HCT116 (cell line): ENCODE results near the gene DLG2. TPM values are rescaled to one million over a fixed set of nuclear protein-coding genes. Genes with fewer than 3 reads are reported as not detected.

Source experiments
- ATAC-seq: fragments of 200-7000 bp; cut with Tn5 transposase; 2 replicates; pipeline ENCODE4 v1.9.1; 2020; ENCODE audit warnings: mild to moderate bottlenecking, moderate library complexity
- BruUV-seq: library from RNA; stranded (reverse); fragments of 400-500 nt; replicated peaks from 2 replicates; lab custom pipeline; 2021; lab: Mats Ljungman, UMichigan
- CTCF ChIA-PET: fragments of 300-600 bp; sonication (Branson Sonifier 250); formaldehyde crosslinking; loops from one replicate; lab custom pipeline; 2021; ENCODE audit warnings: antibody characterized with exemption; lab: Charles Lee
- POLR2A ChIA-PET: fragments of 300-600, 350-600 bp; sonication (Branson Sonifier 250); formaldehyde crosslinking; loops from one replicate; lab custom pipeline; 2021; ENCODE audit warnings: antibody characterized with exemption; lab: Charles Lee
- RAD21 ChIA-PET, 2 experiments: fragments of 300-600 bp; sonication (Branson Sonifier 250); formaldehyde crosslinking; loops; one replicate each; lab custom pipeline; 2023; ENCODE audit warnings: low total read pairs in 2 of 2; ENCODE audit not compliant: uncharacterized antibody in 2 of 2, unreplicated experiment in 2 of 2, low non-redundant PET in 1 of 2; lab: Charles Lee
- DNase-seq: peaks from one replicate; pipeline ENCODE4 v3.0.0-alpha.2; 2010; ENCODE audit warnings: low read depth, low spot score
- H2AFZ ChIP-seq: fragments of 200-600 bp; shearing (Covaris generic), sonication (generic); 2 replicates; pipeline ENCODE4 v1.6.1; 2017; ENCODE audit warnings: low read depth, mixed run types, mixed read lengths, antibody characterized with exemption, low read length; ENCODE audit not compliant: poor library complexity, severe bottlenecking
- H3K27ac ChIP-seq: 2 replicates; pipeline ENCODE4 v1.5.1; 2012; ENCODE audit warnings: low read depth, low read length
- H3K27me3 ChIP-seq: fragments of 200-600 bp; sonication (generic); 2 replicates; pipeline ENCODE4 v1.6.1; 2016; ENCODE audit warnings: mixed run types, low read length, mixed read lengths; ENCODE audit not compliant: insufficient read depth
- H3K36me3 ChIP-seq, 2 experiments: fragments of 200-500 bp in 1 of 2; fragments of 200-600 bp in 1 of 2; sonication (Bioruptor generic) in 1 of 2; sonication (generic) in 1 of 2; 2 replicates each; pipeline versions ENCODE4 v1.5.1 to v1.6.1; 2014 to 2016; ENCODE audit warnings: low read length in 2 of 2, inconsistent platforms in 1 of 2, mixed read lengths in 1 of 2, mixed run types in 1 of 2; ENCODE audit not compliant: insufficient read depth in 2 of 2, control insufficient read depth in 1 of 2
- H3K4me1 ChIP-seq, 2 experiments: fragments of 200-600 bp in 1 of 2; sonication (generic) in 1 of 2; 2 replicates each; pipeline versions ENCODE4 v1.5.1 to v1.6.1; 2012 to 2017; ENCODE audit warnings: low read length in 2 of 2, inconsistent platforms in 1 of 2, mild to moderate bottlenecking in 1 of 2, mixed read lengths in 1 of 2, mixed run types in 1 of 2, moderate library complexity in 1 of 2; ENCODE audit not compliant: insufficient read depth in 2 of 2, control insufficient read depth in 1 of 2
- H3K4me2 ChIP-seq: fragments of 200-600 bp; sonication (generic); 2 replicates; pipeline ENCODE4 v1.6.1; 2017; ENCODE audit warnings: mixed run types, low read length, mixed read lengths
- H3K4me3 ChIP-seq, 2 experiments: fragments of 200-600 bp in 1 of 2; sonication (generic) in 1 of 2; replicated peaks in 1 of 2; 2 replicates each; pipeline ENCODE4 v1.5.1; 2011 to 2016; ENCODE audit warnings: low read length in 2 of 2, control low read depth in 1 of 2, low read depth in 1 of 2, mild to moderate bottlenecking in 1 of 2, mixed read lengths in 1 of 2, mixed run types in 1 of 2
- H3K79me2 ChIP-seq: fragments of 200-600 bp; sonication (generic); 2 replicates; pipeline ENCODE4 v1.6.1; 2017; ENCODE audit warnings: mild to moderate bottlenecking, mixed run types, low read length, moderate library complexity, mixed read lengths; ENCODE audit not compliant: insufficient read depth
- H3K9ac ChIP-seq: fragments of 200-600 bp; sonication (generic); 2 replicates; pipeline ENCODE4 v1.6.1; 2016; ENCODE audit warnings: low read length, mixed read lengths
- H3K9me2 ChIP-seq: fragments of 200-600 bp; sonication (generic), shearing (Covaris generic); 2 replicates; pipeline ENCODE4 v1.6.1; 2017; ENCODE audit warnings: mixed run types, mild to moderate bottlenecking, moderate library complexity; ENCODE audit not compliant: insufficient read depth
- H3K9me3 ChIP-seq, 2 experiments: fragments of 200-500 bp in 1 of 2; fragments of 200-600 bp in 1 of 2; sonication (Bioruptor generic) in 1 of 2; sonication (generic) in 1 of 2; 2 replicates each; pipeline ENCODE4 v1.6.1; 2014 to 2017; ENCODE audit warnings: low read length in 2 of 2, mixed read lengths in 2 of 2, inconsistent platforms in 1 of 2, low read depth in 1 of 2, mild to moderate bottlenecking in 1 of 2, mixed run types in 1 of 2, moderate library complexity in 1 of 2; ENCODE audit not compliant: control insufficient read depth in 1 of 2, insufficient read depth in 1 of 2
- H4K20me1 ChIP-seq: fragments of 200-600 bp; sonication (generic), shearing (Covaris generic); 2 replicates; pipeline ENCODE4 v1.6.1; 2017; ENCODE audit warnings: mixed run types, mild to moderate bottlenecking, moderate library complexity; ENCODE audit not compliant: insufficient read depth
- CTCF ChIP-seq, 3 experiments: fragments of 200-600 bp in 1 of 3; sonication (generic) in 1 of 3; IDR thresholded peaks in 2 of 3; conservative IDR thresholded peaks in 1 of 3; 2 replicates each; pipeline ENCODE4 v1.5.1; 2012 to 2017; ENCODE audit warnings: low read depth in 2 of 3, low read length in 2 of 3, antibody characterized with exemption in 1 of 3, borderline replicate concordance in 1 of 3, control low read depth in 1 of 3, mild to moderate bottlenecking in 1 of 3, mixed read lengths in 1 of 3, mixed run types in 1 of 3, moderate library complexity in 1 of 3; ENCODE audit not compliant: insufficient read depth in 1 of 3
- EZH2phosphoT487 ChIP-seq: fragments of 200-600 bp; IDR thresholded peaks from 2 replicates; pipeline ENCODE4 v1.6.1; 2018; ENCODE audit warnings: antibody characterized with exemption, borderline replicate concordance
- MAX ChIP-seq: IDR thresholded peaks from 2 replicates; pipeline ENCODE4 v1.6.1; 2012
- POLR2A ChIP-seq: IDR thresholded peaks from 2 replicates; pipeline ENCODE4 v1.7.0; 2011; ENCODE audit warnings: borderline replicate concordance; ENCODE audit not compliant: insufficient read depth, insufficient read length; ENCODE audit errors: extremely low read depth
- POLR2AphosphoS5 ChIP-seq: IDR thresholded peaks from 2 replicates; pipeline ENCODE4 v1.6.1; 2011; ENCODE audit warnings: mild to moderate bottlenecking, low read depth, low read length, moderate library complexity
- RAD21 ChIP-seq: IDR thresholded peaks from 2 replicates; pipeline ENCODE4 v1.6.1; 2012; ENCODE audit warnings: low read depth, mild to moderate bottlenecking
- SP1 ChIP-seq: IDR thresholded peaks from 2 replicates; pipeline ENCODE4 v1.6.1; 2012; ENCODE audit warnings: low read depth
- TCF7L2 ChIP-seq: IDR thresholded peaks from 2 replicates; pipeline ENCODE4 v1.7.0; 2011; ENCODE audit warnings: borderline replicate concordance, inconsistent platforms; ENCODE audit not compliant: insufficient read depth, insufficient read length; ENCODE audit errors: extremely low read depth
- ZNF274 ChIP-seq: fragments of 200-500 bp; sonication (Bioruptor generic); IDR thresholded peaks from 2 replicates; pipeline ENCODE4 v1.6.1; 2014; ENCODE audit warnings: mild to moderate bottlenecking, low read depth, low read length, inconsistent platforms
- intact Hi-C: fragments of 100-400 bp; cut with micrococcal nuclease; formaldehyde crosslinking; loops from 2 replicates; pipeline ENCODE4 v1.10.0; 2022
- total RNA-seq: library from RNA; stranded (reverse); gene quantifications from one replicate; pipeline ENCODE4 v1.2.1, GENCODE V29; 2021; ENCODE audit not compliant: unreplicated experiment

Gene DLG2
- total RNA-seq, 1 experiment from 2014 or later, result 2.4 TPM

GRCh38 chr11:85027346-85027745, 599.8 kb downstream of the DLG2 start (continued):
- no peak for TF ChIP-seq EZH2phosphoT487
- TF ChIP-seq RAD21, result no peak
- no peak for TF ChIP-seq SP1
- TF ChIP-seq, all 23 proteins: peak for 0

- Histone ChIP-seq H3K4me1 (no peaks in the 10 kb centered on the region), H3K79me2 (no peaks in the 10 kb centered on the region), H3K4me2 (no peak overlapping the region), H3K27ac (no peak overlapping the region), H3K27me3 (peaks cover 22% of the 10 kb centered on the region; the same call in 1 of the 2 replicates), H3K4me3 (no peak overlapping the region), H3K9me2 (no peaks in the 10 kb centered on the region), H2AFZ (no peak overlapping the region), H3K36me3 (no peaks in the 10 kb centered on the region), H3K9me3 (no peaks in the 10 kb centered on the region), H3K9ac (no peak overlapping the region), H4K20me1 (no peaks in the 10 kb centered on the region)
- no TSS peak for BruUV-seq
- DNase-seq, result no peak
- ChIA-PET POLR2A (no interaction called here), CTCF (no interaction called here), RAD21 (no interaction called here)
- intact Hi-C loops, result no loop called here
- ATAC-seq, result no peak
- no peak for TF ChIP-seq MAX
These were observed 606.1 kb downstream of the DLG2 start for GRCh38 chr11:85021058-85021457.

- H3K9me2 ChIP-seq, result no peaks in the 10 kb centered on the region
- H3K9ac ChIP-seq, result no peak overlapping the region
- DNase-seq (peak; percentile 1), ATAC-seq (peak; percentile 72)
- POLR2A ChIA-PET, result no interaction called here
- H3K27ac ChIP-seq, result no peak overlapping the region
- no peak overlapping the region for H2AFZ ChIP-seq
- 0 out of 2 replicates have a peak, but pooled peaks cover 3% of the 10 kb centered on the region for H3K27me3 ChIP-seq
- intact Hi-C loops, result no loop called here
- no peaks in the 10 kb centered on the region for H3K36me3 ChIP-seq
- no peak overlapping the region for H3K4me2 ChIP-seq
- CTCF ChIA-PET, result no interaction called here
- BruUV-seq, result no TSS peak
- H3K9me3 ChIP-seq, result no peaks in the 10 kb centered on the region
- RAD21 ChIA-PET, result no interaction called here
- no peaks in the 10 kb centered on the region for H3K4me1 ChIP-seq
- H3K4me3 ChIP-seq, result no peak overlapping the region
- H3K79me2 ChIP-seq, result no peaks in the 10 kb centered on the region
- H4K20me1 ChIP-seq, result no peaks in the 10 kb centered on the region
- TF ChIP-seq TCF7L2 (no peak), POLR2A (no peak), POLR2AphosphoS5 (no peak), RAD21 (peak; percentile 23; the same call in 1 of the 2 replicates), CTCF (IDR thresholded peaks at IDR 0.05 in 2 of 3, conservative IDR thresholded peaks at IDR 0.05 in 1 of 3; ENCODE audit: borderline replicate concordance in 1 of 3, insufficient read depth in 1 of 3, low read depth in 2 of 3, low read length in 2 of 3) (peak in 2 of 3 experiments; percentile 59 to 62; a peak in 4 of 6 replicates), ZNF274 (no peak), EZH2phosphoT487 (no peak)
These were observed 633.8 kb downstream of the DLG2 start for GRCh38 chr11:84993386-84993785.
